T-helper 9 cell (primary cell): ENCODE results near the gene ANKRD9.
"Not testable (repeated sequence)": the region's sequence is repeated elsewhere in the genome, so short reads cannot be mapped to it uniquely, and the experiment has no call there.

Experiments
- DNase-seq: peaks from one replicate; pipeline ENCODE4 v3.0.0-alpha.2; 2020

Gene ANKRD9

GRCh38 chr14:102538602-102539543 lies 29.3 kb upstream of the ANKRD9 start:
- DNase-seq, result no peak

GRCh38 chr14:102537981-102538601 lies 28.5 kb upstream of the ANKRD9 start:
- DNase-seq, result no peak

GRCh38 chr14:102532204-102532658 lies 22.7 kb upstream of the ANKRD9 start:
- DNase-seq, result no peak

GRCh38 chr14:102530828-102531478 lies 21.4 kb upstream of the ANKRD9 start:
- no peak for DNase-seq

DNA sequence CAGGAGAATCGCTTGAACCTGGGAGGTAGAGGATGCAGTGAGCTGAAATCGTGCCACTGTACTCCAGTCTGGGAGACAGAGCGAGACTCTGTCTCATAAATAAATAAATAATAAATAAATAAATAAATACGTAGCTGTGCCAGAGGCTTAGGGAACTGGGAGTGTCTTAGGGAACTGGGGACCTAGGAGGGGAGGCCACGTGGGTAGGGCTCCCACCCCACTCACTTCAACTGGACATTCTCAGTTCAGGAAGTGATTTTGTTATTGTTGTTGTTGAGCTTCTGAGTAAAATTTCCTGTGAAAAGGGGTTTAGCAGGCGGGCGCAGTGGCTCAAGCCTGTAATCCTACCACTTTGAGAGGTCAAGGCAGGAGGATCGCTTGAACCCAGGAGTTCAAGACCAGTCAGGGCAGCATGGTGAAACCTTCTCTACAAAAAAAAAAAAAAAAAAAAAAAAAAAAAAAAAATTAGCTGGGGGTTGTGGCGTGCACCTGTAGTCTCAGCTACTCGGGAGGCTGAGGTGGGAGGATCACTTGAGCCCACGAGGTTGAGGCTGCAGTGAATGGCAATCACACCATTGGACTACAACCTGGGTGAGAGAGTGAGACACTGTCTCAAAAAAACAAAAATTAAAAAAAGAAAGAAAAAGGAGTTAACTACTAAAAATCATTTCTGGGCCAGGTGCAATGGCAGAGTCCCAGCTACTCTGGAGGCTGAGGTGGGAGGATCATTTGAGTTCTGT lies 19.0 kb upstream of the ANKRD9 start:
- DNase-seq, result no peak

DNA sequence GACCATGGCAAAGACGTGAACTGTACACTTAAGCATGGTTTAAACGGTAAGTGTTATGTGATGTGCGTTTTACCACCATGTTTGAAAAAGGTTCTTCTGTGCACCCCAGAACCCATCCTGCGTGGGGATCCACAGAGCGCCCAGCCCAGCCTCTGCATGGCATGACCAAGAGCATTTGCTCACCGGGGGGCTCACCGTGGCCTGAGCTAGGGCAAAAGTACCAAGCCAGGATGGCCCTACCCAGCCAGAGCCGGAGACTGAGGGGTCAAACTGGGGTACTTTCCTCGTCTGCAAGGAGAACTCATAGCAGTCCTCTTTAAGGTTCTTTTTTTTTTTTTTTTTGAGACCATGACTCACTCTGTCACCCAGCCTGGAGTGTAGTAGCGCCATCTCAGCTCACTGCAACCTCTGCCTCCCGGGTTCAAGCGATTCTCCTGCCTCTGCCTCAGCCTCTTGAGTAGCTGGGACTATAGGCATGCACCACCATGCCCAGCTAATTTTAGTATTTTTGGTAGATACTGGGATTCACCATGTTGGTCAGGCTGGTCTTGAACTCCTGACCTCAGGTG lies 16.4 kb upstream of the ANKRD9 start:
- no peak for DNase-seq

DNA sequence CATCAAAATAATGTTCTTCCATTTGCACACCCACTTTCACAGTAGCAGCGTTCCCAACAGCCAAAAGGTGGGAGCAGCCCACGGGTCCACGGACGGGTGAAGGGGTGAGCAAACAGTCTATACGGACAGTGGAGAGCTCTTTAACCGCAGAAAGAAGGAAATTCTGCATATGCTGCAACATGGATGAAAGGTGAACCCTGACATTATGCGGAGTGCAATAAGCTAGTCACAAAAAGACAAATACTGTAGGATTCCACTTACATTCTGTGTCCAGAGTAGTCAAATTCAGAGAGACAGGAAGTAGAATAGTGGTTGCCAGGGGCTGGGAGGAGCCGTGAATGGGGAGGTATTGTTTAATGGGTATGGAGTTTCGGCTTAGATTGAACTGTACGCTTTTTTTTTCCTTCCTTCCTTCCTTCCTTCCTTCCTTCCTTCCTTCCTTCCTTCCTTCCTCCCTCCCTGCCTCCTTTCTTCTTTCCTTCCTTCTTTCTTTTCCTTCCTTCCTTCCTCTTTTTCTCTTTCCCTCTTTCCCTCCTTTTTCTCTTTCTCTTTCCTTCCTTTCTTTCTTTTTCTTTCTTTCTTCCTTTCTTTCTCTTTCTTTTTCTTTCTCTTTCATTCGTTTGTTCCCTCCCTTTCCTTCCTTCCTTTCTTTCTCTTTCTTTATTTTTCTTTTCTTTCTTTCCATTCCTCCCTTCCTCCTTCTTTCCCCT lies 15.8 kb upstream of the ANKRD9 start:
- no peak for DNase-seq

DNA sequence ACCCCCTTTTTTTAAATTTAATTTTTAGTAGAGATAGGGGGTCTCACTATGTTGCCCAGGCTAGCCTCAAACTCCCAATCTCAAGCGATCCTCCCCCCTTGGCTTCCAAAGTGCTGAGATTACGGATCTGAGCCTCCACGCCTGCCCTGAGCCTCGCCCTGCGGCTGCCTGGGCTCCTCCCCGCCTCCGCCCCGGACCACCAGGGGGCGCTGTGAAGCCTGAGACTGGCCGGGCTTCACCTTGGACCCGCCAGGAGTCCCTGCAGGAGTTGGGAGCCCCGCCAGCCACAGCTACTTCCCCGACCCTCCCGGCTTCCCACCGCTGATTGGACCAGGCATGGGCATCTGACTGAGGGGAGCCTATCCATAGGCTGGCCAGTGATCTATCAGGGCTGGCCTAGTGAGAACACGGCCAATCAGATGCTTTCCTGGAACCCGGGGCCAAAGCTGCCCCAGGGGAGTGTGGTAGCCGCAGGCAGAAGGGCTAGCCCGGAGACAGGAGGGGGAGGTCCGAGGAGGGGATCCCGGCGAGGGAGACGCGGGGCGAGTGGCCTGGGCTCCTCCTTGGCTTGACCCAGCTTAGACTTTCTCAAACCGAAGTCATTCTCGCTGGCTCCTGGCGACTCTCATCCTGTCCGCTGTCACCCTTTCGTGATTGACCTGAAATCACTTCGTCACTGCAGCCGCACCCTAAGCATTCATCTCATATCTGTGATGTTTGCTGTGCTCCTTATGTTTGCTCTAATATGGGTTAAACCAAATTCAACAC lies 15.1 kb upstream of the ANKRD9 start:
- DNase-seq, result peak; percentile 96

- DNase-seq, result no peak
Observed at GRCh38 chr14:102523569-102524450, 14.2 kb upstream of the ANKRD9 start.

DNA sequence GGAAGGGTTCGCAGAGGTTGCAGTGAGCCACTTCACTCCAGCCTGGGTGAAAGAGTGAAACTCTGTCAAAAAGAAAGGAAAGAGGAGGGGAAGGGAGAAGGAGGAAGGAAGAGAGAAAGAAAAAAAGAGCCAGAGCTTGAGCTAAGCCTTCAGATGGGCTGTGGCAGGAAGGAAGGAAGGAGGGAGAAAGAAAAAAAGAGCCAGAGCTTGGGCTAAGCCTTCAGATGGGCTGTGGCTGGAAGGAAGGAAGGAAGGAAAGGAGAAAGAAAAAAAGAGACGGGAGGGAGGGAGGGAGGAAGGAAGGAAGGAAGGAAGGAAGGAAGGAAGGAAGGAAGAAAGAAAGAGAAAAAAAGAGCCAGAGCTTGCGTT lies 13.6 kb upstream of the ANKRD9 start:
- DNase-seq, result no peak

- not testable (repeated sequence) for DNase-seq
Observed at GRCh38 chr14:102519709-102520108, 10.1 kb upstream of the ANKRD9 start.

- no peak for DNase-seq
Observed at GRCh38 chr14:102518063-102518648, 8.6 kb upstream of the ANKRD9 start.

GRCh38 chr14:102517392-102518062 lies 8.0 kb upstream of the ANKRD9 start:
- no peak for DNase-seq

GRCh38 chr14:102516531-102517391 lies 7.2 kb upstream of the ANKRD9 start:
- DNase-seq, result peak; percentile 61

- no peak for DNase-seq
Observed at GRCh38 chr14:102514987-102515733, 5.6 kb upstream of the ANKRD9 start.

DNA sequence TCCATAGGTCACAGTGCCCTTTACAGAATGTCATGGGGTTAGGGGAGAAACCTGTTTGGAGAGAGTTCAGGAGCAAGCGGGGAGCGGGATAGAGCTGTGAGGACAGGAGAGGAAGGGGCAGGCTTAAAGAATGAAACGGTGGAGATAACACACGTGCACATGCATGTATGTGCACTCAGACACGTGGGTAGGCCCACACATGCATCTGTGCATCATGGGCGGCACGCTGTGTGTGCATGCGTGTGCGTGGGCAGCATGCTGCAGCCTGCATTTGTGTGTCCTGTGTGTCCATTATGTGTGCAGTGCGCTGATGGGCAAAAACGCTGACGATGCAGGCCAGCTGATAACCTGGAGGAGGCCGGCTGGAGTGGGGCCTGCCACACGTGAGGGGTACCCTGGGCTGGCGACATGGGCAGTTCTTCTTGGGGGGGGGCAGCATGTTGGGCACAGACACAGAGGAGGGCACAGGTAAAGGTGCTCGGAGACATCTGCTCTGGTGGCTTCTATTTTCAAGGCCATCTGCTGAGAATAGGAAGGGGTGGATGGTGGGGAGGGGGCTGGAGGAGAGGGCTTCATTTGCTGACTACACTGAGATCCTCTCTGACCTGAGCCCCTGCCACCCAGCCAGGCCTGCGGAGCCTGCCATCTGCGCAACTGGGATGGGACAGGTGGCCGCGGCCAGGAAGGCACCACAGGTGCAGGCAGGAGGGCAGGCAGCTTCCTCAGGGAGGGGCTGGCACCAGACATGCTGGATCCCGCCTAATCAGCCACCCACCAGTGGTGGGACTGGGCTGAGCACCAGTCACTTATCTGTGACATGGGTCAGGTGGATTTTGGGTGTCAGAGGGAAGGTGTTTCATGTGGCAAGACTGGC lies 4.6 kb upstream of the ANKRD9 start:
- DNase-seq, result no peak
